PC-9 (cell line): ENCODE results near the gene EDEM1. TPM values are rescaled to one million over a fixed set of nuclear protein-coding genes. Genes with fewer than 3 reads are reported as not detected.

Experiments used
- BruUV-seq: library from RNA; stranded (reverse); fragments of 400-500 nt; replicated peaks from 2 replicates; lab custom pipeline; 2021; lab: Mats Ljungman, UMichigan
- CTCF ChIA-PET: fragments of 300-600 bp; sonication (Branson Sonifier 250); formaldehyde crosslinking; loops from one replicate; lab custom pipeline; 2022; ENCODE audit warnings: antibody characterized with exemption; lab: Charles Lee
- POLR2A ChIA-PET: fragments of 300-600 bp; sonication (Branson Sonifier 250); formaldehyde crosslinking; loops from one replicate; lab custom pipeline; 2022; ENCODE audit warnings: antibody characterized with exemption; ENCODE audit not compliant: unreplicated experiment; lab: Charles Lee
- DNase-seq, 2 experiments: peaks; one replicate each; pipeline versions ENCODE4 v3.0.0 to v3.0.0-alpha.2; 2015 to 2022; ENCODE audit warnings: mixed read lengths in 1 of 2
- H2AFZ ChIP-seq: fragments of 200-600 bp; sonication (generic); 2 replicates; pipeline ENCODE4 v1.8.1; 2017; ENCODE audit warnings: antibody characterized with exemption
- H3F3A ChIP-seq: fragments of 200-600 bp; sonication (generic); 2 replicates; pipeline ENCODE4 v1.8.1; 2017; ENCODE audit warnings: antibody characterized with exemption, mild to moderate bottlenecking, low read depth; ENCODE audit not compliant: insufficient read depth
- H3K27ac ChIP-seq: fragments of 200-600 bp; sonication (generic); 2 replicates; pipeline ENCODE4 v1.6.1; 2016; ENCODE audit warnings: mixed run types
- H3K27me3 ChIP-seq: fragments of 200-600 bp; sonication (generic); 2 replicates; pipeline ENCODE4 v1.6.1; 2016; ENCODE audit warnings: low read depth, mixed run types; ENCODE audit not compliant: insufficient read depth
- H3K36me3 ChIP-seq: fragments of 200-600 bp; sonication (generic); 2 replicates; pipeline ENCODE4 v1.6.1; 2016; ENCODE audit warnings: low read depth, mixed run types
- H3K4me1 ChIP-seq: fragments of 200-600 bp; sonication (generic); replicated peaks from 2 replicates; pipeline ENCODE4 v1.6.1; 2016; ENCODE audit warnings: mixed run types; ENCODE audit not compliant: insufficient read depth
- H3K4me2 ChIP-seq: fragments of 200-600 bp; sonication (generic); 2 replicates; pipeline ENCODE4 v1.6.1; 2017; ENCODE audit warnings: mixed run types
- H3K4me3 ChIP-seq: fragments of 200-600 bp; sonication (generic); 2 replicates; pipeline ENCODE4 v1.6.1; 2016; ENCODE audit warnings: mixed run types
- H3K79me2 ChIP-seq: fragments of 200-600 bp; sonication (generic); 2 replicates; pipeline ENCODE4 v1.6.1; 2017; ENCODE audit warnings: low read depth, mixed run types
- H3K9me2 ChIP-seq: fragments of 200-600 bp; sonication (generic); 2 replicates; pipeline ENCODE4 v1.8.1; 2017; ENCODE audit warnings: mild to moderate bottlenecking; ENCODE audit not compliant: insufficient read depth
- H3K9me3 ChIP-seq: fragments of 200-600 bp; sonication (generic); 2 replicates; pipeline ENCODE4 v1.8.1; 2016; ENCODE audit warnings: low read depth; ENCODE audit not compliant: insufficient read depth
- H4K20me1 ChIP-seq: fragments of 200-600 bp; sonication (generic); 2 replicates; pipeline ENCODE4 v1.8.1; 2017; ENCODE audit not compliant: insufficient read depth
- CTCF ChIP-seq: fragments of 200-600 bp; sonication (generic); conservative IDR thresholded peaks from 2 replicates; pipeline ENCODE4 v1.6.1; 2017; ENCODE audit warnings: mixed run types, antibody characterized with exemption, mild to moderate bottlenecking, moderate library complexity
- EZH2 ChIP-seq: fragments of 200-600 bp; sonication (generic); IDR thresholded peaks from 2 replicates; pipeline ENCODE4 v1.8.0; 2017; ENCODE audit warnings: antibody characterized with exemption, low read depth
- intact Hi-C: fragments of 100-400 bp; cut with micrococcal nuclease; formaldehyde crosslinking; loops from one replicate; pipeline ENCODE4 v1.10.0; 2022; ENCODE audit not compliant: unreplicated experiment
- total RNA-seq: library from RNA; stranded (reverse); gene quantifications from 2 replicates; pipeline ENCODE4 v1.2.3, GENCODE V29; 2021

Gene EDEM1
- total RNA-seq, 1 experiment from 2014 or later, result 55.9 TPM

DNA sequence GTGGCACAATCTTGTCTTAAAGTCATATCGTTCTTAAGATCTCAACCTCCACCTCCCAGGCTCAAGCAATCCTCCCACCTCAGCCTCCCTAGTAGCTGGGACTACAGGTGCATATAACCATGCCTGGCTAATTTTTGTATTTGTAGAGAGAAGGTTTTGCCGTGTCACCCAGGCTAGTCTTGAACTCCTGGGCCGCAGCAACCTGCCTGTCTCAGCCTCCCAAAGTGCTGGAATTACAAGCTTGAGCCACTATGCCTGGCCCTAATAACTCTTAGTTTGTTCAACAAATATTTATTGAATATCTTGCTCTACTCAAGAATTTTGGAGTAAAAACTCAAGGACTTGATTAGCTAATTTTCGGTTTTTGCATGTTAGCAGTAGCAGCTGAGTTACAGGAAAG lies 19.4 kb upstream of the EDEM1 start:
- no peak for DNase-seq
- no peaks in the 10 kb centered on the region for H3K36me3 ChIP-seq
- H3K27me3 ChIP-seq, result no peaks in the 10 kb centered on the region
- H3F3A ChIP-seq, result no peaks in the 10 kb centered on the region
- TF ChIP-seq EZH2 (no peak), CTCF (no peak)
- ChIA-PET POLR2A (interaction anchor here (0.7 kb wide), 1 partner anchor 28 kb away, joined by 10 read pairs; no protein-coding TSS in a partner anchor), CTCF (no interaction called here)
- no peak overlapping the region for H3K4me3 ChIP-seq
- peaks cover 52% of the 10 kb centered on the region for H3K79me2 ChIP-seq
- H3K4me1 ChIP-seq, result no peaks in the 10 kb centered on the region
- no TSS peak for BruUV-seq
- H4K20me1 ChIP-seq, result peaks cover 8% of the 10 kb centered on the region
- no peaks in the 10 kb centered on the region for H3K9me3 ChIP-seq
- intact Hi-C loops, result no loop called here
- no peak overlapping the region for H3K4me2 ChIP-seq
- no peaks in the 10 kb centered on the region for H3K9me2 ChIP-seq
- no peak overlapping the region for H2AFZ ChIP-seq
- no peak overlapping the region for H3K27ac ChIP-seq

DNA sequence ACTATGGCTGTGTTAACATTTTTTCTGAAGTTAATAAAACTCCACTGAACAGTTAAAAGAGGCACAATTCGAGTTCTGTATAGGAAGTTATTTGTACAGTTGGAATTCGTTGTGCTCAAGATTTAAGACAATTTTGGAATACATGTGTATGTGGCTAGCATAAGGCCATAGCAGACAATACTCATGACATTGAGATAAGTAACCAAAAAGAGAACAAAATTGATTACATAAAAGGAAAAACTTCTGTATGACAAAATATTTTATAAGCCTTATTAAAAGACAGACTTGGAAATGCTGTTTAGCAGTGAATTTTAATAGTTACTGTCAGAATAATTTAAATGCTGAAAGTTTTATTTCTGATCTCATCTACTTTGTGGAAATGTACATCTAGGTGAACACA lies 17.7 kb upstream of the EDEM1 start:
- no peaks in the 10 kb centered on the region for H3K36me3 ChIP-seq
- no TSS peak for BruUV-seq
- peaks cover 36% of the 10 kb centered on the region for H3K79me2 ChIP-seq
- H3F3A ChIP-seq, result no peaks in the 10 kb centered on the region
- POLR2A ChIA-PET, result no interaction called here
- TF ChIP-seq CTCF, result no peak
- no peak for TF ChIP-seq EZH2
- H3K27ac ChIP-seq, result no peak overlapping the region
- H3K9me2 ChIP-seq, result no peaks in the 10 kb centered on the region
- intact Hi-C loops, result no loop called here
- H3K4me3 ChIP-seq, result no peak overlapping the region
- H3K4me1 ChIP-seq, result no peaks in the 10 kb centered on the region
- H2AFZ ChIP-seq, result no peak overlapping the region
- H4K20me1 ChIP-seq, result peaks cover 7% of the 10 kb centered on the region; the same call in 1 of the 2 replicates
- no peaks in the 10 kb centered on the region for H3K9me3 ChIP-seq
- DNase-seq, result no peak
- no peaks in the 10 kb centered on the region for H3K27me3 ChIP-seq
- CTCF ChIA-PET, result no interaction called here
- no peak overlapping the region for H3K4me2 ChIP-seq

GRCh38 chr3:5170975-5171374 lies 16.5 kb upstream of the EDEM1 start:
- Histone ChIP-seq H3K79me2 (peaks cover 25% of the 10 kb centered on the region), H3K9me3 (no peaks in the 10 kb centered on the region), H3K27me3 (no peaks in the 10 kb centered on the region), H3K27ac (no peak overlapping the region), H4K20me1 (peaks cover 4% of the 10 kb centered on the region; the same call in 1 of the 2 replicates), H2AFZ (no peak overlapping the region), H3K36me3 (no peaks in the 10 kb centered on the region), H3K4me1 (no peaks in the 10 kb centered on the region), H3K4me2 (no peak overlapping the region), H3K9me2 (no peaks in the 10 kb centered on the region), H3K4me3 (no peak overlapping the region), H3F3A (no peaks in the 10 kb centered on the region; the same call in 1 of the 2 replicates)
- ChIA-PET POLR2A (no interaction called here), CTCF (interaction anchor here (0.5 kb wide), 1 partner anchor 24 kb away, joined by 5 read pairs; no protein-coding TSS in a partner anchor)
- TF ChIP-seq EZH2, result no peak
- TF ChIP-seq CTCF, result no peak
- no TSS peak for BruUV-seq
- no peak for DNase-seq
- intact Hi-C loops, result no loop called here
